ENCODE measurements around the gene NTNG1.
"Not testable (repeated sequence)": the region's sequence is repeated elsewhere in the genome, so short reads cannot be mapped to it uniquely, and the experiment has no call there.

Gene NTNG1

GRCh38 chr1:107196973-107197562, 56.2 kb downstream of the NTNG1 start:
- DNase-seq (ENCODE audit: low spot score) (no peak), FAIRE-seq (no peak)

GRCh38 chr1:107198561-107198960, 57.7 kb downstream of the NTNG1 start:
- DNase-seq (ENCODE audit: low spot score) (no peak), FAIRE-seq (no peak)

- DNase-seq (ENCODE audit: low spot score) (no peak), FAIRE-seq (no peak)
Observed at GRCh38 chr1:107200631-107201030, 59.8 kb downstream of the NTNG1 start.

GRCh38 chr1:107202007-107202406, 61.2 kb downstream of the NTNG1 start:
- DNase-seq (ENCODE audit: low spot score) (no peak), FAIRE-seq (peak; percentile 48)

GRCh38 chr1:107213225-107213624, 72.4 kb downstream of the NTNG1 start:
- DNase-seq (ENCODE audit: low spot score) = no peak
- no peak for FAIRE-seq

- FAIRE-seq = no peak
- no peak for DNase-seq (ENCODE audit: low spot score)
Observed at GRCh38 chr1:107220036-107220435, 79.2 kb downstream of the NTNG1 start.

GRCh38 chr1:107225706-107226105, 84.9 kb downstream of the NTNG1 start:
- DNase-seq (ENCODE audit: low spot score) (no peak), FAIRE-seq (no peak)

- DNase-seq (ENCODE audit: low spot score) (peak; percentile 24), FAIRE-seq (no peak)
Observed at GRCh38 chr1:107228704-107229371, 88.0 kb downstream of the NTNG1 start.

GRCh38 chr1:107229711-107230110, 88.9 kb downstream of the NTNG1 start:
- FAIRE-seq (no peak), DNase-seq (ENCODE audit: low spot score) (no peak)

- no peak for DNase-seq (ENCODE audit: low spot score)
Observed at GRCh38 chr1:107230121-107230520, 89.3 kb downstream of the NTNG1 start.

GRCh38 chr1:107231291-107231690, 90.5 kb downstream of the NTNG1 start:
- FAIRE-seq (no peak), DNase-seq (ENCODE audit: low spot score) (no peak)

More at GRCh38 chr1:107230121-107230520, 89.3 kb downstream of the NTNG1 start:
- no peak for FAIRE-seq

- DNase-seq (ENCODE audit: low spot score) = no peak
- no peak for FAIRE-seq
Observed at GRCh38 chr1:107232426-107232825, 91.6 kb downstream of the NTNG1 start.

- not testable (repeated sequence) for FAIRE-seq; DNase-seq (ENCODE audit: low spot score)
Observed at GRCh38 chr1:107236760-107237159, 95.9 kb downstream of the NTNG1 start.

GRCh38 chr1:107243461-107243860, 102.6 kb downstream of the NTNG1 start:
- DNase-seq (ENCODE audit: low spot score) = no peak
- no peak for FAIRE-seq

- no peak for FAIRE-seq
- DNase-seq (ENCODE audit: low spot score) = no peak
Observed at GRCh38 chr1:107244709-107245500, 104.1 kb downstream of the NTNG1 start.

- DNase-seq (ENCODE audit: low spot score) (no peak), FAIRE-seq (no peak)
Observed at GRCh38 chr1:107246775-107247345, 106.0 kb downstream of the NTNG1 start.

- FAIRE-seq = no peak
- DNase-seq (ENCODE audit: low spot score) = no peak
Observed at GRCh38 chr1:107247679-107248078, 106.8 kb downstream of the NTNG1 start.

GRCh38 chr1:107250169-107250568, 109.3 kb downstream of the NTNG1 start:
- no peak for DNase-seq (ENCODE audit: low spot score)
- FAIRE-seq = no peak

- no peak for DNase-seq (ENCODE audit: low spot score)
- peak; percentile 68 for FAIRE-seq
Observed at GRCh38 chr1:107251083-107251482, 110.2 kb downstream of the NTNG1 start.

- DNase-seq (ENCODE audit: low spot score) = no peak
- no peak for FAIRE-seq
Observed at GRCh38 chr1:107251839-107252238, 111.0 kb downstream of the NTNG1 start.

GRCh38 chr1:107252271-107252670, 111.4 kb downstream of the NTNG1 start:
- no peak for DNase-seq (ENCODE audit: low spot score)
- FAIRE-seq = no peak

GRCh38 chr1:107254306-107254705, 113.5 kb downstream of the NTNG1 start:
- DNase-seq (ENCODE audit: low spot score) (no peak), FAIRE-seq (no peak)
